OCI-LY3 (cell line): ENCODE results near the gene DHX35.

ENCODE experiments used
- CTCF ChIP-seq: fragments of 200-600, 300-600 bp; sonication (generic); IDR thresholded peaks from 2 replicates; pipeline ENCODE4 v1.5.1; 2014; ENCODE audit warnings: antibody characterized with exemption, low read length, low read depth
- EZH2phosphoT487 ChIP-seq: fragments of 200-600 bp; shearing (Covaris generic); IDR thresholded peaks from 2 replicates; pipeline ENCODE4 v1.6.1; 2018; ENCODE audit warnings: antibody characterized with exemption, mixed run types, low read depth

GRCh38 chr20:38995536-38996044, 33.4 kb downstream of the DHX35 start:
- TF ChIP-seq CTCF (no peak), EZH2phosphoT487 (no peak)
